Tracheal epithelial cell (primary cell): Measurements from ENCODE around the gene RAB43. TPM values are rescaled to one million over a fixed set of nuclear protein-coding genes. Genes with fewer than 3 reads are reported as not detected.

Experiments
- total RNA-seq: library from RNA; depleted of rRNA; stranded (reverse); fragments of >200 nt; gene quantifications from 2 replicates; pipeline ENCODE4 v1.2.1, GENCODE V29; 2014

Gene RAB43
- 7.7 and 35.7 TPM in 2 replicates for total RNA-seq

DNA sequence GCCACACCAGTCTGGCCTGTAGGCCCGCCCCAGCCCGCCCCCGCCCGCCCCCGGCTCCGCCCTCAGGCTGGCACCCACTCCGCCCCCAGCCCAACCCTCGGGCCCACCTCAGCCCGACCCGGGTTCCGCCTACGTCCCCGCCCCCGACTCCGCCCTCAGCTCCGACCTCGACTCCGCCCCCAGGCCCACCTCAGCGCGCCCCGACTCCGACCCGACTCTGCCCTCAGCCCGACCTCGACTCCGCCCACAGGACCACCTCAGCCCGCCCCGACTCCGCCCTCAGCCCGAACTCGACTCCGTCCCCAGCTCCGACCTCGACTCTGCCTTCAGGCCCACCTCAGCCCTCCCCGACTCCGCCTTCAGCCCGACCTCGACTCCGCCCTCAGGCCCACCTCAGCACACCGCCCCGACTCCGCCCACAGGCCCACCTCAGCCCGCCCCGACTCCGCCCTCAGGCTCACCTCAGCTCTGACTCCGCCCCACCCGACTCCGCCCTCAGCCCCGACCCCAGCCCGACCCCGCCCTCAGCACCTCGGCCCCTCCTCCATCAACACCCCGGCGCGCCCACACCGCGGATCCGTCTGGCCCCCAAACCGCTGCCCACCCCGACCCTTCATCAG, at the start of gene RAB43:
Gene RAB43, minus strand, starts transcription at position 13 of the 620 bp plus-strand sequence. CDS start 315 bp downstream, outside the sequence.

DNA sequence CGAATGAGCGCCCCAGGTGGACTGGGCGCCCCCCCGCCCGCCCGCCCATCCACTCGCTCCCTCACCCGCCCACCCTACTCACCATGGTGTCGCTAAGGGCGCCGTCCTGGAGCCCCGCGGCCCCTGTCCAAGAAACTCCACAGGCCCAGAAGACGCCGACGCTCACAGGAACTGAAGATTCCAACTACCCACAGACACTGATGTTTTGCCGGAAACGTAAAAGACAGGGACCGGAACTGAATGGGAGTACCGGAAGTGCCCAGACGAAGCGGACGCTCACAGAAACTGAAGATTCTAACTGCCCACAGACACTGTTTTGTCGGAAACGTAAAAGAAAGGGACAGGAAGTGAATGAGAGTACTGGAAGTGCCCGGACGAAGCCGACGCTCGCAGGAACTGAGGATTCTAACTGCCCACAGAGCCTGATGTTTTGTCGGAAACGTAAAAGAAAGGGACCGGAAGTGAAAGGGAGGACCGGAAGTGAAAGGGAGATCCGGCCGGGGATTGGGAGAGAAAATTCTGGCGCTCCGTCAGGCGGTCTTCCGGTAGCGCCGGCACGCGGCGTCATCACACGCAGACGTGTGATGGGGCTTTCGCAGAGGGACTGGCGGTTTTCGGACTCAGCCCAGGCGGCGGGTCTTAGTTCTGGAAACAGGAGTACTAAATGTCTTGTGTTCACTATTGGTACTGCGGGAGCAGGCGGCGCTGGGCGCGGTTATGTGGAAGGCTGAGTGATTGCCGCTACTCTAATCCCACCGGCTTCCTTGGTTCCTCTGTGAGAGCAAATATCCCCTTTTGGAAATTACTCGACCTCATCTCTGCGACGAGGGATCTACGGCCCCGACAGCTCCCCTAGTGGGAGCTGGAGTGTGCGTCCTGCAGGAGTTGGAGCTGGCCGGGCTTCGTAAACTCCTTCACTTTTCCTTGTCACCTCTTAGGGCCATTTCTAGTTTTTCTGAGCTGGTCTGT, 39.6 kb upstream of the RAB43 start, which contains the start of gene ISY1:
Gene ISY1, minus strand, starts transcription at position 173 of the 969 bp plus-strand sequence. Its CDS starts 88 bp downstream, at position 85.

GRCh38 chr3:129060276-129061022, 61.2 kb downstream of the RAB43 start, which contains the start of gene GP9:
Gene GP9, plus strand, starts transcription at chr3:129060779. Its CDS starts 961 bp downstream, at chr3:129061740.

Other genes with a start within 250 kb of the RAB43 start
- gene ACAD9, start 242.2 kb downstream of the RAB43 start, total RNA-seq: 23.2 and 32.8 TPM in 2 replicates
- gene CFAP92, start 127.7 kb downstream of the RAB43 start, total RNA-seq: 0.43 TPM in 1 of 2 replicates, not detected in the other
- not detected in 2 replicates for gene EFCC1, start 120.5 kb downstream of the RAB43 start, total RNA-seq
- not detected in 2 replicates for gene GP9, start 61.0 kb downstream of the RAB43 start, total RNA-seq
- 13.0 and 23.6 TPM in 2 replicates for gene ISY1, start 39.3 kb upstream of the RAB43 start, total RNA-seq
- gene CNBP, start 62.1 kb upstream of the RAB43 start, total RNA-seq: 333 and 475 TPM in 2 replicates
- 107 and 172 TPM in 2 replicates for gene COPG1, start 127.8 kb upstream of the RAB43 start, total RNA-seq
- 27.5 and 55.9 TPM in 2 replicates for gene HMCES, start 157.1 kb upstream of the RAB43 start, total RNA-seq